B cell (primary cell): ENCODE results near the gene ABR. TPM values are rescaled to one million over a fixed set of nuclear protein-coding genes. Genes with fewer than 3 reads are reported as not detected.
"Not testable (repeated sequence)": the region's sequence is repeated elsewhere in the genome, so short reads cannot be mapped to it uniquely, and the experiment has no call there.

Source experiments
- ATAC-seq: fragments of 200-7000 bp; cut with Tn5 transposase; one replicate; pipeline ENCODE4 v1.10.0; 2021; ENCODE audit warnings: low read depth, mild to moderate bottlenecking, moderate number of reproducible peaks, moderate library complexity
- CTCF ChIA-PET: fragments of 350-600 bp; sonication (Branson Sonifier 250); formaldehyde crosslinking; loops from one replicate; lab custom pipeline; 2021; ENCODE audit warnings: antibody characterized with exemption, inconsistent platforms; lab: Charles Lee
- POLR2A ChIA-PET: fragments of 350-600 bp; sonication (Branson Sonifier 250); formaldehyde crosslinking; loops from one replicate; lab custom pipeline; 2021; ENCODE audit warnings: antibody characterized with exemption; lab: Charles Lee
- DNase-seq: peaks from one replicate; pipeline ENCODE4 v3.0.0; 2013
- H2AFZ ChIP-seq: 2 replicates; pipeline ENCODE4 v1.6.1; 2012; ENCODE audit warnings: mild to moderate bottlenecking, low read depth, low read length; ENCODE audit not compliant: insufficient read depth, poor library complexity, severe bottlenecking
- H3K27ac ChIP-seq, 2 donors: 1 replicate in 1 of 2; 2 replicates in 1 of 2; pipeline ENCODE4 v1.5.1; 2012 to 2013; ENCODE audit warnings: low read length in 2 of 2, mild to moderate bottlenecking in 2 of 2, moderate library complexity in 1 of 2
- H3K27me3 ChIP-seq, 4 experiments: fragments of 200-600 bp in 1 of 4; sonication (generic) in 1 of 4; replicated peaks in 1 of 4; 1 replicate in 2 of 4; 2 replicates in 2 of 4; pipeline versions ENCODE4 v1.6.1 to v1.7.0; 2013 to 2016; ENCODE audit warnings: low read length in 3 of 4, mild to moderate bottlenecking in 2 of 4, mixed read lengths in 1 of 4, moderate library complexity in 1 of 4; ENCODE audit not compliant: insufficient read depth in 4 of 4, control insufficient read depth in 3 of 4; ENCODE audit errors: control extremely low read depth in 1 of 4
- H3K36me3 ChIP-seq, 2 experiments: replicated peaks in 1 of 2; 1 replicate in 1 of 2; 2 replicates in 1 of 2; pipeline versions ENCODE4 v1.6.1 to v1.7.1; 2013; ENCODE audit warnings: low read length in 1 of 2; ENCODE audit not compliant: insufficient read depth in 2 of 2, control insufficient read depth in 1 of 2; ENCODE audit errors: control extremely low read depth in 1 of 2, extremely low read depth in 1 of 2
- H3K4me1 ChIP-seq, 2 donors: fragments of 200-600 bp in 1 of 2; sonication (generic) in 1 of 2; 1 replicate in 1 of 2; 2 replicates in 1 of 2; pipeline versions ENCODE4 v1.5.1 to v1.6.1; 2013 to 2017; ENCODE audit warnings: low read length in 2 of 2; ENCODE audit not compliant: control insufficient read depth in 2 of 2, insufficient read depth in 2 of 2
- H3K4me2 ChIP-seq: replicated peaks from 2 replicates; pipeline ENCODE3; 2012; ENCODE audit warnings: mild to moderate bottlenecking, low read depth, low read length; ENCODE audit not compliant: poor library complexity, severe bottlenecking
- H3K4me3 ChIP-seq, 5 experiments: fragments of 200-600 bp in 1 of 5; sonication (generic) in 1 of 5; 1 replicate in 3 of 5; 2 replicates in 2 of 5; pipeline versions ENCODE4 v1.5.1 to v1.7.0; 2011 to 2016; ENCODE audit warnings: low read length in 4 of 5, mild to moderate bottlenecking in 4 of 5, low read depth in 2 of 5, control low read depth in 1 of 5, moderate library complexity in 1 of 5; ENCODE audit not compliant: insufficient read depth in 1 of 5; ENCODE audit errors: control extremely low read depth in 1 of 5, extremely low read depth in 1 of 5
- H3K79me2 ChIP-seq: fragments of 200-600 bp; sonication (generic); one replicate; pipeline ENCODE4 v1.6.0; 2016; ENCODE audit warnings: low read length; ENCODE audit not compliant: control insufficient read depth, insufficient read depth
- H3K9ac ChIP-seq: fragments of 200-600 bp; sonication (generic); 2 replicates; pipeline ENCODE4 v1.6.1; 2017; ENCODE audit warnings: mild to moderate bottlenecking, low read length, moderate library complexity
- H3K9me3 ChIP-seq, 3 donors: one replicate each; pipeline versions ENCODE4 v1.6.1 to v1.7.1; 2013; ENCODE audit warnings: low read length in 2 of 3; ENCODE audit not compliant: control insufficient read depth in 2 of 3, insufficient read depth in 1 of 3; ENCODE audit errors: control extremely low read depth in 1 of 3
- H4K20me1 ChIP-seq: 2 replicates; pipeline ENCODE4 v1.6.0; 2012; ENCODE audit warnings: mild to moderate bottlenecking, low read length; ENCODE audit not compliant: insufficient read depth, control insufficient read depth, poor library complexity, severe bottlenecking
- H3K27ac Mint-ChIP-seq: one replicate; pipeline ENCODE4 v1.8.0; 2021; ENCODE audit warnings: mixed read lengths
- H3K27me3 Mint-ChIP-seq: one replicate; pipeline ENCODE4 v1.8.0; 2021; ENCODE audit warnings: mixed read lengths
- H3K4me1 Mint-ChIP-seq: one replicate; pipeline ENCODE4 v1.8.0; 2021; ENCODE audit warnings: mixed read lengths
- H3K4me3 Mint-ChIP-seq: one replicate; pipeline ENCODE4 v1.8.0; 2021; ENCODE audit warnings: mixed read lengths
- H3K9me3 Mint-ChIP-seq: one replicate; pipeline ENCODE4 v1.8.0; 2022; ENCODE audit warnings: mixed read lengths; ENCODE audit not compliant: insufficient read depth
- CTCF ChIP-seq: fragments of 200-600 bp; IDR thresholded peaks from one replicate; pipeline ENCODE4 v1.8.0; 2022; ENCODE audit warnings: antibody characterized with exemption, mild to moderate bottlenecking
- EZH2 ChIP-seq: IDR thresholded peaks from 2 replicates; pipeline ENCODE4 v1.6.1; 2012; ENCODE audit warnings: borderline replicate concordance, low read depth, mild to moderate bottlenecking, moderate library complexity, low read length; ENCODE audit not compliant: insufficient read depth, poor library complexity, severe bottlenecking
- WGBS: methylation state at CpG from one replicate; pipeline ENCODE4 v1.1.5; 2013; ENCODE audit warnings: missing lambda C conversion rate; ENCODE audit not compliant: insufficient coverage; 5-methylcytosine and 5-hydroxymethylcytosine counted together
- intact Hi-C: fragments of 100-400 bp; cut with micrococcal nuclease; formaldehyde crosslinking; loops from one replicate; pipeline ENCODE4 v1.10.0; 2022
- polyA plus RNA-seq: library from polyadenylated mRNA; depleted of rRNA; stranded (reverse); fragments of >200 nt; gene quantifications from 2 replicates; pipeline ENCODE4 v1.2.3, GENCODE V29; 2012
- total RNA-seq, 2 donors: library from RNA; stranded (reverse); fragments of 120-200 nt in 1 of 2; gene quantifications; 1 replicate in 1 of 2; 2 replicates in 1 of 2; pipeline versions ENCODE4 v1.2.3 to v1.2.4, GENCODE V29; 2013 to 2022

Gene ABR
- total and polyA plus RNA-seq, 2 donors (not counting 1 experiment from before 2014, with no cell fraction given): 79.8 to 262 TPM

- H4K20me1 ChIP-seq, H3K27me3 Mint-ChIP-seq, H3K9me3 Mint-ChIP-seq, H2AFZ ChIP-seq, H3K27ac ChIP-seq, CTCF ChIA-PET, H3K4me3 Mint-ChIP-seq, H3K27me3 ChIP-seq, POLR2A ChIA-PET, H3K4me1 Mint-ChIP-seq, intact Hi-C loops, H3K9me3 ChIP-seq, H3K4me1 ChIP-seq, H3K4me2 ChIP-seq, H3K79me2 ChIP-seq, DNase-seq, H3K9ac ChIP-seq, H3K27ac Mint-ChIP-seq, H3K4me3 ChIP-seq, ATAC-seq: not testable (repeated sequence)
- 96% methylated on average over 15 of the region's 15 CpGs for WGBS
- peaks cover 2 to 40% of the 10 kb centered on the region in 2 experiments for H3K36me3 ChIP-seq
These were observed 105.7 kb downstream of the ABR start for GRCh38 chr17:1073963-1074625.

- Histone ChIP-seq H3K27ac (no peak overlapping the region), H3K79me2 (no peaks in the 10 kb centered on the region), H3K36me3 (peaks cover 5 to 46% of the 10 kb centered on the region in 2 experiments), H3K9ac (no peak overlapping the region), H3K9me3 (no peaks in the 10 kb centered on the region), H3K4me1 (no peaks in the 10 kb centered on the region), H3K4me2 (no peak overlapping the region), H3K27me3 (no peaks in the 10 kb centered on the region), H3K4me3 (no peak overlapping the region), H2AFZ (no peak overlapping the region), H4K20me1 (no peaks in the 10 kb centered on the region)
- POLR2A ChIA-PET: no interaction called here
- Mint-ChIP-seq H3K27me3 (no peaks in the 10 kb centered on the region), H3K9me3 (no peaks in the 10 kb centered on the region), H3K27ac (no peak overlapping the region), H3K4me1 (no peaks in the 10 kb centered on the region), H3K4me3 (no peak overlapping the region)
- 96% methylated on average over 18 of the region's 25 CpGs for WGBS
- intact Hi-C loops: no loop called here
- TF ChIP-seq CTCF (no peak), EZH2 (no peak)
- CTCF ChIA-PET: no interaction called here
- no peak for ATAC-seq
- DNase-seq: no peak
These were observed 106.4 kb downstream of the ABR start for GRCh38 chr17:1073241-1073962.
